AML-193 (cell line): ENCODE measurements around the gene PCDHA4.
"Not testable (repeated sequence)": the region's sequence is repeated elsewhere in the genome, so short reads cannot be mapped to it uniquely, and the experiment has no call there.

Experiments used
- DNase-seq, 2 experiments: peaks; one replicate each; lab custom pipeline; 2025; lab: John Stamatoyannopoulos, UW

The PCDHA4 gene

DNA sequence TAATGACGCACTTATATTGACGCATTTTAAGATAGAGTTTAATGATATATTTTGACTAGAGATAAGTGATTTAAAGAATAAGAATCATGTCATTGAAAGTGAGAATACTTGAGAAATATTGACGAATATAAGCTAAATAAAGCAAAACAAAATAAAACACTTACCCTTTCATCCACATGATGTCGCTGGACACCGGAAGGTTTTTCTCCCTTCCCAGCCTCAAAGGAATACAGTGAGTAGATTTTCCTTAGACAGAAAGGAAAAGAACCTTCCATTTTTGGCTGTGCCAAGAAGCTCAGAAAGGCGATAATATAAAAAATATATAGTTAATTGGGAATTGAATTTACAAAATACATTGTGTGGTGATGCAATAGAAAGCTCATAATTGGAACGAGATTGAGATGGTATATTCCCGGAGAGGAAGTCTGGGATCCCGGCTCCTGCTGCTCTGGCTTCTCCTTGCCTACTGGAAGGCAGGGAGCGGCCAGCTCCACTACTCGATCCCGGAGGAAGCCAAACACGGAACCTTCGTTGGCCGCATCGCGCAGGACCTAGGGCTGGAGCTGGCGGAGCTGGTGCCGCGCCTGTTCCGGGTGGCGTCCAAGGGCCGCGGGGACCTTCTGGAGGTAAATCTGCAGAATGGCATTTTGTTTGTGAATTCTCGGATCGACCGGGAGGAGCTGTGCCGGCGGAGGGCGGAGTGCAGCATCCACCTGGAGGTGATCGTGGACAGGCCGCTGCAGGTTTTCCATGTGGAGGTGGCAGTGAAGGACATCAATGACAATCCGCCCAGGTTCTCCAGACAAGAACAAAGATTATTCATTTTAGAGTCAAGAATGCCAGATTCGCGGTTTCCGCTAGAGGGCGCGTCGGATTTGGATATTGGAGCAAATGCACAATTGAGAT lies 14.8 kb downstream of the PCDHA4 start, which contains the start of gene PCDHA5:
PCDHA5 (plus strand) TSS at position 239 of the 906 bp plus-strand sequence.
- DNase-seq, result no peak

DNA sequence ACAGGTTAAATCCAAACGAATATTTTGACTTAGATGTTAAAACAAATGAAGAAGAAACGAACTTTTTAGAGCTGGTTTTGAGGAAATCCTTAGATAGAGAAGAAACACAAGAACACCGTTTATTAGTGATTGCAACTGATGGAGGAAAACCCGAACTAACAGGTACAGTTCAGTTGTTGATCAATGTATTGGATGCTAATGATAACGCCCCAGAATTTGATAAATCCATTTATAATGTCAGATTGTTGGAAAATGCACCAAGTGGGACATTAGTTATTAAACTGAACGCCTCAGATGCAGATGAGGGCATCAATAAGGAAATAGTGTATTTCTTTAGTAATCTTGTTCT lies 15.4 kb downstream of the PCDHA4 start:
- DNase-seq, result no peak

DNA sequence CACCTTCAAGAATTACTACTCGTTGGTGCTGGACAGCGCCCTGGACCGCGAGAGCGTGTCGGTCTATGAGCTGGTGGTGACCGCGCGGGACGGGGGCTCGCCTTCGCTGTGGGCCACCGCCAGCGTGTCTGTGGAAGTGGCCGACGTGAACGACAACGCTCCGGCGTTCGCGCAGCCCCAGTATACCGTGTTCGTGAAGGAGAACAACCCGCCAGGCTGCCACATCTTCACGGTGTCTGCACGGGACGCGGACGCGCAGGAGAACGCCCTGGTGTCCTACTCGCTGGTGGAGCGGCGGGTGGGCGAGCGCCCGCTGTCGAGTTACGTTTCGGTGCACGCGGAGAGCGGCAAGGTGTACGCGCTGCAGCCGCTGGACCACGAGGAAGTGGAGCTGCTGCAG lies 16.1 kb downstream of the PCDHA4 start:
- DNase-seq, result not testable (repeated sequence)

GRCh38 chr5:140823475-140823874 lies 16.6 kb downstream of the PCDHA4 start:
- DNase-seq, result no peak

DNA sequence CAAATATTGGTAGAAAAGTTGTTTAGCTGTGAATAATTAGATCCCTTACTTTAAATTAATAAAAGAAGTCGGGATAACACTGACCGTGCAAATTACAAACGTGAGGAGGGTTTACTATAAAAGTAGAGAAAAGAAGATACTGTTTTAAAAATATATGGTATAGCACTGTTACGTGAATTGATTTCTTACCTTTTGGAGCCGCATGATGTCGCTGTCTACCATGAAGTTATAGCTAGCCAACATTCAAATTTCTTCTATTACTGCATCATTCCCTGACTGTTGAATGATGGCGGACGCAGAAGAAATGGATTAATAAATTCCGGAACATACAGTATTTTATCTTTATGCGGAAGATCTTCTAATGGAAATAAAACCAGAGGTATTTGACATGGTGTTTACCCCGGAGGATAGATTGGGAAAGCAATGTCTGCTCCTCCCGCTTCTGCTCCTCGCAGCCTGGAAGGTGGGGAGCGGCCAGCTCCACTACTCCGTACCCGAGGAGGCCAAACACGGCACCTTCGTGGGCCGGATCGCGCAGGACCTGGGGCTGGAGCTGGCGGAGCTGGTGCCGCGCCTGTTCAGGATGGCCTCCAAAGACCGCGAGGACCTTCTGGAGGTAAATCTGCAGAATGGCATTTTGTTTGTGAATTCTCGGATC lies 21.0 kb downstream of the PCDHA4 start, which contains the start of gene PCDHA6:
PCDHA6 (plus strand) TSS at position 257 of the 658 bp plus-strand sequence; CDS start at position 389, 132 bp downstream.
- no peak for DNase-seq

DNA sequence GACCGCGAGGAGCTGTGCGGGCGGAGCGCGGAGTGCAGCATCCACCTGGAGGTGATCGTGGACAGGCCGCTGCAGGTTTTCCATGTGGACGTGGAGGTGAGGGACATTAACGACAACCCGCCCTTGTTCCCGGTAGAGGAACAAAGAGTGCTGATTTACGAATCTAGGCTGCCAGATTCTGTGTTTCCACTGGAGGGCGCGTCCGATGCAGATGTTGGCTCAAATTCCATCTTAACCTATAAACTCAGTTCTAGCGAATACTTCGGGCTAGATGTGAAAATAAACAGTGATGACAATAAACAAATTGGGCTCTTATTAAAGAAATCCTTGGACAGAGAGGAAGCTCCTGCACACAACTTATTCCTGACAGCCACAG lies 21.5 kb downstream of the PCDHA4 start:
- DNase-seq, result no peak

GRCh38 chr5:140829511-140830501 lies 22.9 kb downstream of the PCDHA4 start:
- not testable (repeated sequence) for DNase-seq

DNA sequence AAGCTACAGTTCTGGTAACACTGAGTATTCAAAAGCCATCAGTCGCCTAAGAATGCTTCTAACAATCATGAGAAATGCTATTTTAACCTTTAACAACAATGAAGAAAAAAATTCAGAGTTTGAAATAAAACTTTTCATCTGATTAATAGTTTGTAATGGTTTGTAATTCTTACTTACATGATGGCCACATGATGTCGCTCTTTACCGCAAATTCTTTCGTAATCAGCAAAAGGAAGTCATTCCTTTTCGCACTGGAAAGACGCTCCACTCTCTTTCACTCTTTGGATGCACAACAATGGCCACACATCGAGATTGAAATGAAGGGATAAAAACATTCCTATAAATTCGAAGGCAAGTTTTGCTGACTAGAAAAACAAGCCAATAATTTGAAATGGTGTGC lies 27.1 kb downstream of the PCDHA4 start, which contains the start of gene PCDHA7:
PCDHA7 (plus strand) TSS at position 277 of the 400 bp plus-strand sequence; CDS start at position 392, 115 bp downstream.
- no peak for DNase-seq

DNA sequence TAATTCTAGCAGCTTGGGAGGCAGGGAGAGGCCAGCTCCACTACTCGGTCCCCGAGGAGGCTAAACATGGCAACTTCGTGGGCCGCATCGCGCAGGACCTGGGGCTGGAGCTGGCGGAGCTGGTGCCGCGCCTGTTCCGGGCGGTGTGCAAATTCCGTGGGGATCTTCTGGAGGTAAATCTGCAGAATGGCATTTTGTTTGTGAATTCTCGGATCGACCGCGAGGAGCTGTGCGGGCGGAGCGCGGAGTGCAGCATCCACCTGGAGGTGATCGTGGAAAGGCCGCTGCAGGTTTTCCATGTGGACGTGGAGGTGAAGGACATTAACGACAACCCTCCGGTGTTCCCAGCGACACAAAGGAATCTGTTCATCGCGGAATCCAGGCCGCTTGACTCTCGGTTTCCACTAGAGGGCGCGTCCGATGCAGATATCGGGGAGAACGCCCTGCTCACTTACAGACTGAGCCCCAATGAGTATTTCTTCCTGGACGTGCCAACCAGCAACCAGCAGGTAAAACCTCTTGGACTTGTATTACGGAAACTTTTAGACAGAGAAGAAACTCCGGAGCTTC lies 27.7 kb downstream of the PCDHA4 start:
- not testable (repeated sequence) for DNase-seq

DNA sequence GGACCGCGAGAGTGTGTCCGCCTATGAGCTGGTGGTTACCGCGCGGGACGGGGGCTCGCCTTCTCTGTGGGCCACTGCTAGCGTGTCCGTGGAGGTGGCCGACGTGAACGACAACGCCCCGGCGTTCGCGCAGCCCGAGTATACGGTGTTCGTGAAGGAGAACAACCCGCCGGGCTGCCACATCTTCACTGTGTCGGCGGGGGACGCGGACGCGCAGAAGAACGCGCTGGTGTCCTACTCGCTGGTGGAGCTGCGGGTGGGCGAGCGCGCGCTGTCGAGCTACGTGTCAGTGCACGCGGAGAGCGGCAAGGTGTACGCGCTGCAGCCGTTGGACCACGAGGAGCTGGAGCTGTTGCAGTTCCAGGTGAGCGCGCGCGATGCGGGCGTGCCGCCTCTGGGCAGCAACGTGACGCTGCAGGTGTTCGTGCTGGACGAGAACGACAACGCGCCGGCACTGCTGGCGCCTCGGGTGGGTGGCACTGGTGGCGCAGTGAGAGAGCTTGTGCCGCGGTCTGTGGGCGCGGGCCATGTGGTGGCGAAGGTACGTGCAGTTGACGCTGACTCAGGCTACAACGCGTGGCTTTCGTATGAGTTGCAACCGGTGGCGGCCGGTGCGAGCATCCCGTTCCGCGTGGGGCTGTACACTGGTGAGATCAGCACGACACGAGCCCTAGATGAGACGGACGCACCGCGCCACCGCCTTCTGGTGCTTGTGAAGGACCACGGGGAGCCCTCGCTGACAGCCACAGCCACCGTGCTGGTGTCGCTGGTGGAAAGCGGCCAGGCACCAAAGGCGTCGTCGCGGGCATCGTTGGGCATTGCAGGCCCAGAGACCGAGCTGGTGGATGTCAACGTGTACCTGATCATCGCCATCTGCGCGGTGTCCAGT lies 29.0 kb downstream of the PCDHA4 start:
- no peak for DNase-seq

GRCh38 chr5:140840978-140841962 lies 34.4 kb downstream of the PCDHA4 start, which contains the start of gene PCDHA8:
TSS of gene PCDHA8 (plus strand) at chr5:140841187. CDS start at chr5:140841322, 135 bp downstream.
- DNase-seq, result peak; percentile 26 to 33

DNA sequence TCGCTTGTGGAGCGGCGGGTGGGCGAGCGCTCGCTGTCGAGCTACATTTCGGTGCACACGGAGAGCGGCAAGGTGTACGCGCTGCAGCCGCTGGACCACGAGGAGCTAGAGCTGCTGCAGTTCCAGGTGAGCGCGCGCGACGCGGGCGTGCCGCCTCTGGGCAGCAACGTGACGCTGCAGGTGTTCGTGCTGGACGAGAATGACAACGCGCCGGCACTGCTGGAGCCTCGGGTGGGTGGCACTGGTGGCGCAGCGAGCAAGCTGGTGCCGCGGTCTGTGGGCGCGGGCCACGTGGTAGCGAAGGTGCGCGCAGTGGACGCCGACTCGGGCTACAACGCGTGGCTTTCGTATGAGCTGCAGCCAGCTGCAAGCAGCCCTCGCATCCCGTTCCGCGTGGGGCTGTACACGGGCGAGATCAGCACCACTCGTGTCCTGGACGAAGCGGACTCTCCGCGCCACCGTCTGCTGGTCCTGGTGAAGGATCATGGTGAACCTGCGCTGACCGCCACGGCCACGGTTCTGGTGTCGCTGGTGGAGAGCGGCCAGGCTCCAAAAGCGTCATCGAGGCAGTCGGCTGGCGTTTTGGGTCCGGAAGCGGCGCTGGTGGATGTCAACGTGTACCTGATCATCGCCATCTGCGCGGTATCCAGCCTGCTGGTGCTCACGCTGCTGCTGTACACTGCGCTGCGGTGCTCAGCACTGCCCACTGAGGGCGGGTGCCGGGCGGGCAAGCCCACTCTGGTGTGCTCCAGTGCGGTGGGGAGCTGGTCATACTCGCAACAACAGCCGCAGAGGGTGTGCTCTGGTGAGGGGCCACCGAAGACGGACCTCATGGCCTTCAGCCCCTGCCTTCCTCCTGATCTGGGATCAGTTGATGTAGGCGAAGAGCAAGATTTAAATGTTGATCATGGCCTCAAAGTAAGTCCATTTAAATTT lies 36.2 kb downstream of the PCDHA4 start:
- no peak for DNase-seq

- DNase-seq, result not testable (repeated sequence)
These were observed 41.6 kb downstream of the PCDHA4 start, which contains the start of gene PCDHA9 for GRCh38 chr5:140848139-140849102. TSS of gene PCDHA9 (plus strand) at chr5:140848382. CDS start at chr5:140848496, 114 bp downstream.

DNA sequence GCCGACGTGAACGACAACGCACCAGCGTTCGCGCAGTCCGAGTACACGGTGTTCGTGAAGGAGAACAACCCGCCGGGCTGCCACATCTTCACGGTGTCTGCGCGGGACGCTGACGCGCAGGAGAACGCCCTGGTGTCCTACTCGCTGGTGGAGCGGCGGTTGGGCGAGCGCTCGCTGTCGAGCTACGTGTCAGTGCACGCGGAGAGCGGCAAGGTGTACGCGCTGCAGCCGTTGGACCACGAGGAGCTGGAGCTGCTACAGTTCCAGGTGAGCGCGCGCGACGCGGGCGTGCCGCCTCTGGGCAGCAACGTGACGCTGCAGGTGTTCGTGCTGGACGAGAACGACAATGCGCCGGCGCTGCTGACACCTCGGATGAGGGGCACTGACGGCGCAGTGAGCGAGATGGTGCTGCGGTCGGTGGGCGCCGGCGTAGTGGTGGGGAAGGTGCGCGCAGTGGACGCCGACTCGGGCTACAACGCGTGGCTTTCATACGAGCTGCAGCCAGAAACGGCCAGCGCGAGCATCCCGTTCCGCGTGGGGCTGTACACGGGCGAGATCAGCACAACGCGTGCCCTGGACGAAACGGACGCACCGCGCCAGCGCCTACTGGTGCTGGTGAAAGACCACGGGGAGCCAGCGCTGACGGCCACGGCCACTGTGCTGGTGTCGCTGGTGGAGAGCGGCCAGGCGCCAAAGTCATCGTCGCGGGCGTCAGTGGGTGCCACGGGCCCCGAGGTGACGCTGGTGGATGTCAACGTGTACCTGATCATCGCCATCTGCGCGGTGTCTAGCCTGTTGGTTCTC lies 43.2 kb downstream of the PCDHA4 start:
- not testable (repeated sequence) for DNase-seq
